GM12878 (cell line): ENCODE measurements around the gene NPAS3. TPM values are rescaled to one million over a fixed set of nuclear protein-coding genes. Genes with fewer than 3 reads are reported as not detected.

Source experiments
- CHD1 ChIP-seq: IDR thresholded peaks from 2 replicates; pipeline ENCODE4 v1.6.1; 2012; ENCODE audit warnings: low read depth, low read length, improper control_type of control experiment
- FOXM1 ChIP-seq: IDR thresholded peaks from 2 replicates; pipeline ENCODE4 v1.6.1; 2012; ENCODE audit warnings: low read depth, mild to moderate bottlenecking, inconsistent platforms, low read length, moderate library complexity
- KLF5 ChIP-seq: fragments of 450-650 bp; IDR thresholded peaks from 2 replicates; pipeline ENCODE4 v1.6.1; 2014; ENCODE audit warnings: mild to moderate bottlenecking; ENCODE audit not compliant: partially characterized antibody
- PAX5 ChIP-seq: IDR thresholded peaks from 2 replicates; pipeline ENCODE4 v1.6.1; 2011; ENCODE audit warnings: low read depth, low read length, borderline replicate concordance
- RUNX3 ChIP-seq: IDR thresholded peaks from 2 replicates; pipeline ENCODE4 v1.6.1; 2012; ENCODE audit warnings: low read length, inconsistent platforms
- TAF1 ChIP-seq: IDR thresholded peaks from 2 replicates; pipeline ENCODE4 v1.6.1; 2011; ENCODE audit warnings: mild to moderate bottlenecking, low read depth, low read length, borderline replicate concordance
- TCF12 ChIP-seq: IDR thresholded peaks from 2 replicates; pipeline ENCODE4 v1.6.1; 2011; ENCODE audit warnings: low read depth, mild to moderate bottlenecking, low read length
- YY1 ChIP-seq: IDR thresholded peaks from 2 replicates; pipeline ENCODE4 v1.6.1; 2011; ENCODE audit warnings: low read depth, mild to moderate bottlenecking, low read length
- polyA plus RNA-seq, 11 experiments: library from polyadenylated mRNA; depleted of rRNA in 4 of 11; unstranded in 6 of 11; stranded (reverse) in 5 of 11; fragments of >200 nt; fragmentation: Nextera tagmentation in 4 of 11; fragmentation: Illumina TruSeq in 1 of 11; extraction: Ambion mirVana in 4 of 11; extraction: Trizol in 1 of 11; gene quantifications; 1 replicate in 1 of 11; 2 replicates in 10 of 11; pipeline versions ENCODE4 v1.2.1 to v1.2.3, GENCODE V29; 2011 to 2016; ENCODE audit warnings: inconsistent platforms in 2 of 11, missing spikeins in 2 of 11, low read depth in 1 of 11
- total RNA-seq, 4 experiments: library from RNA; depleted of rRNA in 3 of 4; stranded (reverse); fragments of >200 nt in 3 of 4; fragmentation: Illumina TruSeq in 1 of 4; extraction: Trizol in 1 of 4; gene quantifications; 2 replicates each; pipeline versions ENCODE4 v1.2.1 to v1.2.3, GENCODE V29; 2013 to 2021
- TF ChIP-seq, protein P1 (sequence below): fragments of 450-650 bp; formaldehyde crosslinking; IDR thresholded peaks from 2 replicates; pipeline ENCODE4 v1.4.0; 2020; ENCODE audit warnings: mild to moderate bottlenecking, moderate library complexity
- TF ChIP-seq, protein P2 (sequence below): fragments of 450-650 bp; formaldehyde crosslinking; IDR thresholded peaks from 2 replicates; pipeline ENCODE4 v1.5.0; 2022; ENCODE audit warnings: mild to moderate bottlenecking, missing genetic modification characterization

Gene NPAS3
- total and polyA plus RNA-seq, 10 of the 15 experiments (the other 5 are each of a cell fraction or from before 2014, with no cell fraction given), result under 0.01 to 2.7 (median 0.03) TPM; not detected in 6

DNA sequence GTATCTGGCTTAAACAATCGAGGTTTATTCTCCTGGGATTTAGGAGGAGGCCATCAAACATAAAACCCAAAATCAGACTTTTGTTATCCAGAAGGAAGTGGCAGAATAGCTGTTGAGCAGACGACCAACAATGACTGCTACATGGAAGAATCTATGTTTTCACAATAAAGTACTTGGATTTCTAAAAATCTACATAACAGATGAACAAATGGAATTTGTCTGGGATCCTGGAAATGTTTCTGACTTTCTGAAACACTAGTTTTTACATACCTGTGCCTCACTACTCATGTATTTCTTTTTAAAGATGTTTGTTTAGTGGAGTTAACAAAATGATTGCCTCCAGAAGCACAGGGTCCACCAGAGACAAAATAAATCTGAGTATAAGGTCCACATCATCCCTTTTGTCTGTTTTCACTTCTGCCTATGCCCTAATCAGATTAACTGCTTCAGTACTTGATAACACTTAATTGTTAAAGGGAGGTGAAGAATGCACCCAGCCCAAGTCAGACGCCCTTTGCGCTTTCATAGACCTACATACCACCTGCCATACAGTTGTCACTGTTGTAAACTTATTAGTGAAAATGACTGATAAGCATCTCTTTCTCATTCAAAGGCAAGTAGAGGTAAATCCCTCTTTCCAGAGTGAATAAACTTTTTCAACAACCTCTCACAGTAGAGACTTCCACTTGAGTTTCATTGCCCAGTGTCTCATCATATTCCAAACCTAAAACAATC lies 847.6 kb downstream of the NPAS3 start (continued):
- TF ChIP-seq, protein P1, sequence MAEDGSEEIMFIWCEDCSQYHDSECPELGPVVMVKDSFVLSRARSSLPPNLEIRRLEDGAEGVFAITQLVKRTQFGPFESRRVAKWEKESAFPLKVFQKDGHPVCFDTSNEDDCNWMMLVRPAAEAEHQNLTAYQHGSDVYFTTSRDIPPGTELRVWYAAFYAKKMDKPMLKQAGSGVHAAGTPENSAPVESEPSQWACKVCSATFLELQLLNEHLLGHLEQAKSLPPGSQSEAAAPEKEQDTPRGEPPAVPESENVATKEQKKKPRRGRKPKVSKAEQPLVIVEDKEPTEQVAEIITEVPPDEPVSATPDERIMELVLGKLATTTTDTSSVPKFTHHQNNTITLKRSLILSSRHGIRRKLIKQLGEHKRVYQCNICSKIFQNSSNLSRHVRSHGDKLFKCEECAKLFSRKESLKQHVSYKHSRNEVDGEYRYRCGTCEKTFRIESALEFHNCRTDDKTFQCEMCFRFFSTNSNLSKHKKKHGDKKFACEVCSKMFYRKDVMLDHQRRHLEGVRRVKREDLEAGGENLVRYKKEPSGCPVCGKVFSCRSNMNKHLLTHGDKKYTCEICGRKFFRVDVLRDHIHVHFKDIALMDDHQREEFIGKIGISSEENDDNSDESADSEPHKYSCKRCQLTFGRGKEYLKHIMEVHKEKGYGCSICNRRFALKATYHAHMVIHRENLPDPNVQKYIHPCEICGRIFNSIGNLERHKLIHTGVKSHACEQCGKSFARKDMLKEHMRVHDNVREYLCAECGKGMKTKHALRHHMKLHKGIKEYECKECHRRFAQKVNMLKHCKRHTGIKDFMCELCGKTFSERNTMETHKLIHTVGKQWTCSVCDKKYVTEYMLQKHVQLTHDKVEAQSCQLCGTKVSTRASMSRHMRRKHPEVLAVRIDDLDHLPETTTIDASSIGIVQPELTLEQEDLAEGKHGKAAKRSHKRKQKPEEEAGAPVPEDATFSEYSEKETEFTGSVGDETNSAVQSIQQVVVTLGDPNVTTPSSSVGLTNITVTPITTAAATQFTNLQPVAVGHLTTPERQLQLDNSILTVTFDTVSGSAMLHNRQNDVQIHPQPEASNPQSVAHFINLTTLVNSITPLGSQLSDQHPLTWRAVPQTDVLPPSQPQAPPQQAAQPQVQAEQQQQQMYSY (CRISPR knock-in tag), result no peak
- TF ChIP-seq PAX5 (no peak), KLF5 (no peak), FOXM1 (no peak), YY1 (no peak), CHD1 (no peak), RUNX3 (no peak), TCF12 (no peak), TAF1 (no peak)
- TF ChIP-seq, protein P2, sequence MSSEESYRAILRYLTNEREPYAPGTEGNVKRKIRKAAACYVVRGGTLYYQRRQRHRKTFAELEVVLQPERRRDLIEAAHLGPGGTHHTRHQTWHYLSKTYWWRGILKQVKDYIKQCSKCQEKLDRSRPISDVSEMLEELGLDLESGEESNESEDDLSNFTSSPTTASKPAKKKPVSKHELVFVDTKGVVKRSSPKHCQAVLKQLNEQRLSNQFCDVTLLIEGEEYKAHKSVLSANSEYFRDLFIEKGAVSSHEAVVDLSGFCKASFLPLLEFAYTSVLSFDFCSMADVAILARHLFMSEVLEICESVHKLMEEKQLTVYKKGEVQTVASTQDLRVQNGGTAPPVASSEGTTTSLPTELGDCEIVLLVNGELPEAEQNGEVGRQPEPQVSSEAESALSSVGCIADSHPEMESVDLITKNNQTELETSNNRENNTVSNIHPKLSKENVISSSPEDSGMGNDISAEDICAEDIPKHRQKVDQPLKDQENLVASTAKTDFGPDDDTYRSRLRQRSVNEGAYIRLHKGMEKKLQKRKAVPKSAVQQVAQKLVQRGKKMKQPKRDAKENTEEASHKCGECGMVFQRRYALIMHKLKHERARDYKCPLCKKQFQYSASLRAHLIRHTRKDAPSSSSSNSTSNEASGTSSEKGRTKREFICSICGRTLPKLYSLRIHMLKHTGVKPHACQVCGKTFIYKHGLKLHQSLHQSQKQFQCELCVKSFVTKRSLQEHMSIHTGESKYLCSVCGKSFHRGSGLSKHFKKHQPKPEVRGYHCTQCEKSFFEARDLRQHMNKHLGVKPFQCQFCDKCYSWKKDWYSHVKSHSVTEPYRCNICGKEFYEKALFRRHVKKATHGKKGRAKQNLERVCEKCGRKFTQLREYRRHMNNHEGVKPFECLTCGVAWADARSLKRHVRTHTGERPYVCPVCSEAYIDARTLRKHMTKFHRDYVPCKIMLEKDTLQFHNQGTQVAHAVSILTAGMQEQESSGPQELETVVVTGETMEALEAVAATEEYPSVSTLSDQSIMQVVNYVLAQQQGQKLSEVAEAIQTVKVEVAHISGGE (CRISPR knock-in tag), result no peak
